GM19397 (cell line): Measurements from ENCODE around the gene ZNF512.
"Not testable (repeated sequence)": the region's sequence is repeated elsewhere in the genome, so short reads cannot be mapped to it uniquely, and the experiment has no call there.

Source experiments
- ATAC-seq: cut with Tn5 transposase; IDR thresholded peaks from one replicate; pipeline ENCODE4 v1.9.1; 2021; ENCODE audit warnings: mild to moderate bottlenecking, moderate library complexity; ENCODE audit not compliant: unreplicated experiment

Gene ZNF512

GRCh38 chr2:27630257-27630656 is 47.4 kb downstream of the ZNF512 start:
- not testable (repeated sequence) for ATAC-seq

- no peak for ATAC-seq
Observed at GRCh38 chr2:27634291-27634690, 51.4 kb downstream of the ZNF512 start.

- ATAC-seq: no peak
Observed at GRCh38 chr2:27636766-27637165, 53.9 kb downstream of the ZNF512 start.

GRCh38 chr2:27638037-27638637 is 55.3 kb downstream of the ZNF512 start:
- no peak for ATAC-seq

GRCh38 chr2:27638709-27639108 is 55.9 kb downstream of the ZNF512 start:
- ATAC-seq: no peak

- no peak for ATAC-seq
Observed at GRCh38 chr2:27640722-27641245, 57.9 kb downstream of the ZNF512 start.

- no peak for ATAC-seq
Observed at GRCh38 chr2:27645197-27645596, 62.4 kb downstream of the ZNF512 start.

GRCh38 chr2:27647289-27647688 is 64.4 kb downstream of the ZNF512 start:
- no peak for ATAC-seq

GRCh38 chr2:27647737-27648136 is 64.9 kb downstream of the ZNF512 start:
- no peak for ATAC-seq

- no peak for ATAC-seq
Observed at GRCh38 chr2:27651056-27651455, 68.2 kb downstream of the ZNF512 start.

- no peak for ATAC-seq
Observed at GRCh38 chr2:27652341-27652740, 69.5 kb downstream of the ZNF512 start.

- ATAC-seq: no peak
Observed at GRCh38 chr2:27652790-27653189, 69.9 kb downstream of the ZNF512 start.

GRCh38 chr2:27653397-27653796 is 70.6 kb downstream of the ZNF512 start:
- no peak for ATAC-seq

GRCh38 chr2:27655155-27655951 is 72.5 kb downstream of the ZNF512 start:
- no peak for ATAC-seq

- ATAC-seq: no peak
Observed at GRCh38 chr2:27661371-27661770, 78.5 kb downstream of the ZNF512 start.

- peak; percentile 72 for ATAC-seq
Observed at GRCh38 chr2:27663285-27664153, 80.7 kb downstream of the ZNF512 start, which contains the start of the genes SLC4A1AP and SUPT7L. Gene SLC4A1AP (plus strand): TSS chr2:27663889. CDS start chr2:27663915, 26 bp downstream. Gene SUPT7L (minus strand): TSS chr2:27663614. CDS start chr2:27662192, 1,422 bp downstream.

GRCh38 chr2:27664154-27664574 is 81.3 kb downstream of the ZNF512 start:
- no peak for ATAC-seq

- ATAC-seq: no peak
Observed at GRCh38 chr2:27664622-27665363, 82.0 kb downstream of the ZNF512 start.

- ATAC-seq: no peak
Observed at GRCh38 chr2:27667446-27667845, 84.6 kb downstream of the ZNF512 start.

- no peak for ATAC-seq
Observed at GRCh38 chr2:27671235-27671634, 88.4 kb downstream of the ZNF512 start.
